SK-N-SH treated with all-trans-retinoic acid at 6 μM for 48 hours (cell line): ENCODE data around the gene PRKAG2.

ENCODE experiments used
- ATAC-seq: fragments of 200-7000 bp; cut with Tn5 transposase; 3 replicates; pipeline ENCODE4 v1.9.1; 2020; ENCODE audit warnings: mild to moderate bottlenecking, moderate library complexity
- ARNTL ChIP-seq: fragments of 450-650 bp; formaldehyde crosslinking; IDR thresholded peaks from 2 replicates; pipeline ENCODE4 v1.5.0; 2020; ENCODE audit warnings: low read depth, mild to moderate bottlenecking, moderate library complexity, borderline replicate concordance
- BACH2 ChIP-seq: fragments of 250-450 bp; sonication (Bioruptor Pico); IDR thresholded peaks from 2 replicates; pipeline ENCODE4 v1.9.0; 2021; ENCODE audit warnings: mild to moderate bottlenecking, borderline replicate concordance
- CREB5 ChIP-seq: fragments of 250-450 bp; sonication (Bioruptor Pico); IDR thresholded peaks from 2 replicates; pipeline ENCODE4 v1.5.1; 2020; ENCODE audit warnings: low read depth, mild to moderate bottlenecking, moderate library complexity
- CSDC2 ChIP-seq: fragments of 250-450 bp; sonication (Bioruptor Pico); IDR thresholded peaks from 2 replicates; pipeline ENCODE4 v1.5.0; 2020; ENCODE audit warnings: mild to moderate bottlenecking, moderate library complexity
- CSRNP3 ChIP-seq: fragments of 250-450 bp; sonication (Bioruptor Pico); IDR thresholded peaks from 2 replicates; pipeline ENCODE4 v1.5.1; 2021; ENCODE audit warnings: mild to moderate bottlenecking, moderate library complexity
- ESRRG ChIP-seq: fragments of 250-450 bp; sonication (Bioruptor Pico); IDR thresholded peaks from 2 replicates; pipeline ENCODE4 v1.6.1; 2021; ENCODE audit warnings: mild to moderate bottlenecking
- GLIS3 ChIP-seq: fragments of 250-450 bp; sonication (Bioruptor Pico); IDR thresholded peaks from 2 replicates; pipeline ENCODE4 v1.5.0; 2020; ENCODE audit warnings: mild to moderate bottlenecking, moderate library complexity
- OSR1 ChIP-seq: fragments of 250-450 bp; sonication (Bioruptor Pico); IDR thresholded peaks from 2 replicates; pipeline ENCODE4 v1.8.0; 2022; ENCODE audit warnings: moderate library complexity, mild to moderate bottlenecking, inconsistent platforms
- POU6F1 ChIP-seq: fragments of 250-450 bp; sonication (Bioruptor Pico); IDR thresholded peaks from 2 replicates; pipeline ENCODE4 v1.8.0; 2021; ENCODE audit warnings: low read depth, mild to moderate bottlenecking, moderate library complexity, borderline replicate concordance
- TCF4 ChIP-seq: fragments of 250-450 bp; sonication (Bioruptor Pico); IDR thresholded peaks from 2 replicates; pipeline ENCODE4 v1.8.0; 2021; ENCODE audit warnings: mild to moderate bottlenecking, moderate library complexity, borderline replicate concordance
- TOX ChIP-seq: fragments of 250-450 bp; sonication (Bioruptor Pico); IDR thresholded peaks from 2 replicates; pipeline ENCODE4 v1.8.0; 2021; ENCODE audit warnings: mild to moderate bottlenecking, moderate library complexity, borderline replicate concordance
- ZC3H10 ChIP-seq: fragments of 250-450 bp; sonication (Bioruptor Pico); IDR thresholded peaks from 2 replicates; pipeline ENCODE4 v1.5.1; 2021; ENCODE audit warnings: mild to moderate bottlenecking, moderate library complexity
- ZFP3 ChIP-seq: fragments of 250-450 bp; sonication (Bioruptor Pico); IDR thresholded peaks from 2 replicates; pipeline ENCODE4 v1.5.0; 2020; ENCODE audit warnings: mild to moderate bottlenecking, moderate library complexity
- ZNF70 ChIP-seq: fragments of 450-650 bp; formaldehyde crosslinking; IDR thresholded peaks from 2 replicates; pipeline ENCODE4 v1.5.0; 2020; ENCODE audit warnings: mild to moderate bottlenecking, moderate library complexity
- TF ChIP-seq, protein P1 (sequence below): fragments of 250-450 bp; sonication (Bioruptor Pico); IDR thresholded peaks from 2 replicates; pipeline ENCODE4 v1.5.0; 2020; ENCODE audit warnings: mild to moderate bottlenecking, moderate library complexity
- TF ChIP-seq, protein P2 (sequence below): fragments of 250-450 bp; sonication (Bioruptor Pico); IDR thresholded peaks from 2 replicates; pipeline ENCODE4 v1.8.0; 2020; ENCODE audit warnings: mild to moderate bottlenecking, moderate library complexity, borderline replicate concordance

Gene PRKAG2

GRCh38 chr7:151882734-151883133 is 5.8 kb upstream of the PRKAG2 start:
- no peak for TF ChIP-seq CSRNP3 (CRISPR knock-in tag)
- no peak for TF ChIP-seq ZC3H10
- no peak for TF ChIP-seq ARNTL (CRISPR knock-in tag)
- TF ChIP-seq ESRRG: no peak
- TF ChIP-seq TOX (CRISPR knock-in tag): no peak
- TF ChIP-seq CREB5 (CRISPR knock-in tag): no peak
- TF ChIP-seq, protein P1, sequence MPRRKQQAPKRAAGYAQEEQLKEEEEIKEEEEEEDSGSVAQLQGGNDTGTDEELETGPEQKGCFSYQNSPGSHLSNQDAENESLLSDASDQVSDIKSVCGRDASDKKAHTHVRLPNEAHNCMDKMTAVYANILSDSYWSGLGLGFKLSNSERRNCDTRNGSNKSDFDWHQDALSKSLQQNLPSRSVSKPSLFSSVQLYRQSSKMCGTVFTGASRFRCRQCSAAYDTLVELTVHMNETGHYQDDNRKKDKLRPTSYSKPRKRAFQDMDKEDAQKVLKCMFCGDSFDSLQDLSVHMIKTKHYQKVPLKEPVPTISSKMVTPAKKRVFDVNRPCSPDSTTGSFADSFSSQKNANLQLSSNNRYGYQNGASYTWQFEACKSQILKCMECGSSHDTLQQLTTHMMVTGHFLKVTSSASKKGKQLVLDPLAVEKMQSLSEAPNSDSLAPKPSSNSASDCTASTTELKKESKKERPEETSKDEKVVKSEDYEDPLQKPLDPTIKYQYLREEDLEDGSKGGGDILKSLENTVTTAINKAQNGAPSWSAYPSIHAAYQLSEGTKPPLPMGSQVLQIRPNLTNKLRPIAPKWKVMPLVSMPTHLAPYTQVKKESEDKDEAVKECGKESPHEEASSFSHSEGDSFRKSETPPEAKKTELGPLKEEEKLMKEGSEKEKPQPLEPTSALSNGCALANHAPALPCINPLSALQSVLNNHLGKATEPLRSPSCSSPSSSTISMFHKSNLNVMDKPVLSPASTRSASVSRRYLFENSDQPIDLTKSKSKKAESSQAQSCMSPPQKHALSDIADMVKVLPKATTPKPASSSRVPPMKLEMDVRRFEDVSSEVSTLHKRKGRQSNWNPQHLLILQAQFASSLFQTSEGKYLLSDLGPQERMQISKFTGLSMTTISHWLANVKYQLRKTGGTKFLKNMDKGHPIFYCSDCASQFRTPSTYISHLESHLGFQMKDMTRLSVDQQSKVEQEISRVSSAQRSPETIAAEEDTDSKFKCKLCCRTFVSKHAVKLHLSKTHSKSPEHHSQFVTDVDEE (CRISPR knock-in tag): no peak
- TF ChIP-seq GLIS3: no peak
- TF ChIP-seq CSDC2 (CRISPR knock-in tag): no peak
- no peak for TF ChIP-seq POU6F1
- no peak for TF ChIP-seq TCF4 (CRISPR knock-in tag)
- TF ChIP-seq, protein P2, sequence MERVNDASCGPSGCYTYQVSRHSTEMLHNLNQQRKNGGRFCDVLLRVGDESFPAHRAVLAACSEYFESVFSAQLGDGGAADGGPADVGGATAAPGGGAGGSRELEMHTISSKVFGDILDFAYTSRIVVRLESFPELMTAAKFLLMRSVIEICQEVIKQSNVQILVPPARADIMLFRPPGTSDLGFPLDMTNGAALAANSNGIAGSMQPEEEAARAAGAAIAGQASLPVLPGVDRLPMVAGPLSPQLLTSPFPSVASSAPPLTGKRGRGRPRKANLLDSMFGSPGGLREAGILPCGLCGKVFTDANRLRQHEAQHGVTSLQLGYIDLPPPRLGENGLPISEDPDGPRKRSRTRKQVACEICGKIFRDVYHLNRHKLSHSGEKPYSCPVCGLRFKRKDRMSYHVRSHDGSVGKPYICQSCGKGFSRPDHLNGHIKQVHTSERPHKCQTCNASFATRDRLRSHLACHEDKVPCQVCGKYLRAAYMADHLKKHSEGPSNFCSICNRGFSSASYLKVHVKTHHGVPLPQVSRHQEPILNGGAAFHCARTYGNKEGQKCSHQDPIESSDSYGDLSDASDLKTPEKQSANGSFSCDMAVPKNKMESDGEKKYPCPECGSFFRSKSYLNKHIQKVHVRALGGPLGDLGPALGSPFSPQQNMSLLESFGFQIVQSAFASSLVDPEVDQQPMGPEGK: no peak
- TF ChIP-seq ZFP3: no peak
- TF ChIP-seq ZNF70 (CRISPR knock-in tag): no peak
- TF ChIP-seq OSR1 (CRISPR knock-in tag): no peak
- ATAC-seq: no peak

DNA sequence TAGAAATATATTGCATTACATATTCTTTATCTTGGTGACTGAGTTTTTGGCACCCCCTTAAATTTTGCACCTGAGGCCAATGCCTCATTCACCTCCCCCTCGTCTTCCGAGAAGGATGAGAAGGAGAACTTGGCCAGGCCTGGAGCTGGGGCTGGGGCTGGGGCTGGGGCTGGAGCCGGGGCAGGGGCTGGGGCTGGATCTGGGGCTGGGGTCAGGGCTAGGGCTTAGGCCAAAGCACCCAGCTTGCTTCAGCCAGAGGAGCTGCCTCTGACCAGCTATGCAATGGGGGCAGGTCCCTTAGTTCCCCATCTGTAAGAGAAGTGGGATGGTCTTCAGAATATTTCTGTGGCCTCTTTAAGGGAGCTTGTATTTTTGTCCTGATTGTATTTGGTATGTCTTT is 3.8 kb upstream of the PRKAG2 start:
- TF ChIP-seq CSDC2 (CRISPR knock-in tag) (no peak), CREB5 (CRISPR knock-in tag) (no peak), GLIS3 (no peak), BACH2 (CRISPR knock-in tag) (no peak)
- TF ChIP-seq, protein P2: no peak
- ATAC-seq: no peak
